ENCODE measurements around the gene OSBPL6.

The OSBPL6 gene

DNA sequence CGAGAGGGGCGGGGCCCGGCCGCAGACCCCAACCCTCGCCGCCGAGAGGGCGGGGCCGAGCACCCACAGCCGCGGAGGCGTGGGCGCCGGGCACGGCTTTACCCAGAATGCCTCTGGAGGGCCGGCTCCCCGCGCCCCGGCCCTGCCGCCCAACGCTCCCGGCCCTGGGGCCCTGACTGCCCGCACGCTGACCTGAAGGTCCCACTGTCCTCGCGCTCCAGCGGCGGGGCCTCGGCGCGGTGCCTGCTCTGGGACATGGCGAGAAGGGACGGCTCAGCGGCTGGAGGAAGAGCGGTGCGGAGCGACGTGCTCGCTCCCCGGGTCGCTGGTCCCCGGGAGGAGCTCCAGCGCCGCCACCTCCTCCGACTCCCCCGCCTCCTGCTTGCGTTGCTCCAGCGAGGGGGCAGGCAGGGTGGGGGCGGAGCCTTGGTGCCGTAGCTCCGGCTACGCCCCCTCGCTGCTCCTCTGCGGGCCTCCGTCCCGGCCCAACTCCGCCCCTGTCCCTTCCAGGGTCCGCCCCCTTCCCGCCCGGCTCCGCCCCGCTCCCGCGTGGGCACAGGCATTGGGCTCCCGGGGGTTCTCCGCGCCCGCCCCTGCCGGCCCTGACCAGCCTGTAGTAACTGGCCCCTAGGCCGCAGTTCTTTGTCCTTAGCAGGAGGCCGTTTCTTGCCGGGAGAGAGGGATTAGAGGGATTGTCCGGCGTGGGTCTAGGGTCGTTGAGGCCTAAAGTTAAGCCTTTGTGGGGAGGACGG lies 256.6 kb downstream of the OSBPL6 start, which contains the start of the genes PJVK and PRKRA:
TSS of gene PJVK (plus strand) at position 605 of the 752 bp plus-strand sequence. CDS start 2,032 bp downstream, outside the sequence.
TSS of gene PRKRA (minus strand) at position 402 of the 752 bp plus-strand sequence. CDS start at position 257, 145 bp downstream.
- no peak for FAIRE-seq
- peak; percentile 52 for DNase-seq (ENCODE audit: insufficient read length, low spot score)
- TF ChIP-seq, protein P1, sequence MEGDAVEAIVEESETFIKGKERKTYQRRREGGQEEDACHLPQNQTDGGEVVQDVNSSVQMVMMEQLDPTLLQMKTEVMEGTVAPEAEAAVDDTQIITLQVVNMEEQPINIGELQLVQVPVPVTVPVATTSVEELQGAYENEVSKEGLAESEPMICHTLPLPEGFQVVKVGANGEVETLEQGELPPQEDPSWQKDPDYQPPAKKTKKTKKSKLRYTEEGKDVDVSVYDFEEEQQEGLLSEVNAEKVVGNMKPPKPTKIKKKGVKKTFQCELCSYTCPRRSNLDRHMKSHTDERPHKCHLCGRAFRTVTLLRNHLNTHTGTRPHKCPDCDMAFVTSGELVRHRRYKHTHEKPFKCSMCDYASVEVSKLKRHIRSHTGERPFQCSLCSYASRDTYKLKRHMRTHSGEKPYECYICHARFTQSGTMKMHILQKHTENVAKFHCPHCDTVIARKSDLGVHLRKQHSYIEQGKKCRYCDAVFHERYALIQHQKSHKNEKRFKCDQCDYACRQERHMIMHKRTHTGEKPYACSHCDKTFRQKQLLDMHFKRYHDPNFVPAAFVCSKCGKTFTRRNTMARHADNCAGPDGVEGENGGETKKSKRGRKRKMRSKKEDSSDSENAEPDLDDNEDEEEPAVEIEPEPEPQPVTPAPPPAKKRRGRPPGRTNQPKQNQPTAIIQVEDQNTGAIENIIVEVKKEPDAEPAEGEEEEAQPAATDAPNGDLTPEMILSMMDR (IDR thresholded peaks at IDR 0.05; ENCODE audit: insufficient read depth, missing control alignments): no peak

DNA sequence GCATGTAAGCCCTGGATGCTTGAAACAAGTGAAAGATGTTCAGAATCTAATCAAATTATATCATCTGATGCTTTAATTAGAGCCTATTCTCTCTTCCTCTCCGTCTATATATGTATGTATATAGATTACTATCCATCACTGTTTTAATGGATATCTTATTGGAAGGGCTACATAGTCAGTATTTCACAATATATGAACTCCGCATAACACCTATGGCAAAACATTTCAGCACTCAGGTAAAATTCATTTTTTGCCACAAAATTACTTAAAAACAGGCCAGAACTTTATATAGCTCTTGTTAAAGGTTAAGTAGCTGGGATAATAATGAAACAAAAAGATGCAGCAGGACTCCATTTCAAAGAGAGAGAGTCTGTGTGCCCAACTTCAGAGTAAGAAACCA lies 258.0 kb downstream of the OSBPL6 start:
- DNase-seq (ENCODE audit: insufficient read length, low spot score) (no peak), FAIRE-seq (no peak)
- TF ChIP-seq, protein P1 (IDR thresholded peaks at IDR 0.05; ENCODE audit: insufficient read depth, missing control alignments): no peak

All from D721Med (cell line).